Activated T-helper 9 cell treated with anti-CD3 and anti-CD28 coated beads, Interleukin-2, amount 50 U/mL, for 16 hours (primary cell): ENCODE measurements around the gene PHTF2.
"Not testable (repeated sequence)": the region's sequence is repeated elsewhere in the genome, so short reads cannot be mapped to it uniquely, and the experiment has no call there.

Source experiments
- DNase-seq: peaks from one replicate; pipeline ENCODE4 v3.0.0-alpha.2; 2020; ENCODE audit warnings: low read depth

PHTF2 gene

DNA sequence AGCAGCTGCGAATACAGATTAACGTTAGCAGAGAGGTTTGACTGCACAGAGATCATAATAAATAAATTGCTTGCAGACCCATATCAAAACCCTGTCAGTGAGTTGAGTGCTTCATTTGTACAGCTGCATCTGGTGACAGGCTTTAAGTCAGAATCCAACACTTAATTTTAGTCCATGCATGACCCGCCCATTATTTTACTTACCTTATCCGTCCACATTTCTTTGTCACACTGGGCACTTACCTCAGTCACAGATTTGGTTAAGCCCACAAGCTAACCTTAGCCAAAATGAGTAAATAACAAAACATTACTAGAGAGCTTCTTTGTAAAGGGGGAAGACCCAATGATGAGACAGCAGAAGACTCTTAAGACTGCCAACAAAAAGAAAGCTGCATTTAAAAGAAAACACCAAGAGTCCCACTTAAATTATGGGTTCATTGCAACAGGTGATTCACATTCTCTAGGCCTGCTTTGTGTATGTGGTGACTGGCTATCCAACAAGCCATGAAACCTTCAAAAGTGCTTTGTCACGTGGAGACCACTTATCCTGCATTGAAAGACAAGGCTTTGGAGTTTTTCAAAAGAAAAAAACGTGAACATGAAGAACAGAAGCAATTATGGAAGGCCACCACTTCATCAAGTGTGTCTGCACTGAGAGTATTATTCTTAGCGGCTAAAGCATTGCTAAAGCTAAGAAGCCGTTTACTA, 32.2 kb downstream of the PHTF2 start:
- DNase-seq, result no peak

DNA sequence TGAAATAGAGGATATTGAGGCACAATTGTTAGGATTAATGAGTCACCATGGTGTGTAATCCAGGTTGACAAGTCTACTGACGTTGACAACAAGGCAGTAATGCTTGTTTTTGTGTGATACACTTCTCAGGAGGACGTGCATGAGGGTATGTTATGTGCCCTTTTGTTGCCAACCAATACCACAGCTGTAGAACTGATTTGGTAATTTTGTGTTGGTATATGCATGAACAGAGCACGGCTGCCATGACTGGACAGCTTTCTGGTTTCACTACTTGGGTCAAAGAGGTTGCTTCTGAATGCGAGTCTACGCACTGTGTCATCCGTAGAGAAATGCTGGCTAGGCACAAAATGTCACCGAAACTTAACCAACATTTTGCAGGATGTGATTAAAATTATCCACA, 32.9 kb downstream of the PHTF2 start:
- DNase-seq, result peak; percentile 19

DNA sequence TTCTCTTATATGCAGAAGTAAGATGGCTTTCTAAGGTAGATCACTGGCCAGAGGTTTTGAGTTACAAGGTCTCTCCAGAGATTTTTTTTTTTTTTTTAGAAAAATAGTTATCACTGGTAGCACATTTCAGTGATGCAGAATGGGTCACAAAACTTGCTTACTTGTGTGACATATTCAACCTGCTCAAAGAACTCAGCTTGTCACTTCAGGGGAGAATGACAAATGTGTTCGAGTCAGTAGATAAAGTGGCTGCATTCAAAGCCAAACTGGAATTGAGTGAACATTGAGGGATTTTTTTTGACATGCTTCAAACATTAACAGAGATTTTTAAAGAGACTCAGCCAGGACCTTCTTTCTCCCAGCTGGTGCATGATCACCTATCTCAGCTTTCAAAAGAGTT, 33.4 kb downstream of the PHTF2 start:
- no peak for DNase-seq

DNA sequence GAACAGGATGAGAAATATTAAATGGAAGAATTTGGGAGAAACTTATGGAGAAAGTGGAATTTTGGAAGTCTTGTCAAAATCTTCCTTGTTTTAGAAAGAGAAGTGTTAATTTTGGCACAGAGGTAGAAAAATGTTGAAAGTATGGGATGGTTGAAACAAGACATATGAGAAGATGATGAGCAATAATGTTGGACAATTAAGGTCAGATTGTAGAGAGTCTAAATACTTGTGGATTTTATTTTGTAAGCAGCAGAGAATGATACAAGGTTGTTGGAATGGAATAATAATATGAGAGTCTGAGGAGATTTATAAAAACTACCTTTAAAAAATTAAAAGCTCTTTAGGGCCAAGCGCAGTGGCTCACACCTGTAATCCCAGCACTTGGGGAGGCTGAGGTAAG, 34.6 kb downstream of the PHTF2 start:
- DNase-seq, result no peak

DNA sequence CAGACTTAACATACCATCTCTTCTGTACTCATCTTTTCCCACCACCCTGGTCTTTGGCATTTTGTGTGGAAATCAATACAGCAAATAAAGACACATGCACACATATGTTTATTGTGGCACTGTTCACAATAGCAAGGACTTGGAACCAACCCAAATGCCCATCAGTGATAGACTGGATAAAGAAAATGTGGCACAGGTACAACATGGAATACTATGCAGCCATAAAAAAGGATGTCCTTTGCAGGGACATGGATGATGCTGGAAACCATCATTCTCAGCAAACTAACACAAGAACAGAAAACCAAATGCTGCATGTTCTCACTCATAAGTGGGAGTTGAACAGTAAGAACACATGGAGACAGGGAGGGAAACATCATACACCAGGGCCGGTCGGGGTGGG, 37.9 kb downstream of the PHTF2 start:
- not testable (repeated sequence) for DNase-seq

DNA sequence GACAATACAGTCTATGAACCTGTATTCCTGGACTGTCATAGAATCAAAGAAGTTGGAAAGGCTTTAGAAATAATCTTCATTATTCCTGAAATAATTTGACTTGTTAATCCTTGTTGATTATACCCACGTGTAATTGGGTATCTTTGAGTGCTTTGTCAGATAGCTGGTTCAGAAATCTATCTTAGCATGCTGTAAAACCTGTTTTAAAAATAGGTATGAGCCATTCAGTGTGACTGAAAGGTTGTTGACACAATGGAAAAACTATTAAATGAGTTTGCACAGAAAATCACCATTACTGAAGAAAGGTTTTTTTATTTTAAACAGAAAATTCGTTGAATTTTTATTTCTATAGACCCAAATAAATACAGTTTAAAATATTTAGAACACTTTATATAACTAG, 38.7 kb downstream of the PHTF2 start:
- DNase-seq, result no peak

DNA sequence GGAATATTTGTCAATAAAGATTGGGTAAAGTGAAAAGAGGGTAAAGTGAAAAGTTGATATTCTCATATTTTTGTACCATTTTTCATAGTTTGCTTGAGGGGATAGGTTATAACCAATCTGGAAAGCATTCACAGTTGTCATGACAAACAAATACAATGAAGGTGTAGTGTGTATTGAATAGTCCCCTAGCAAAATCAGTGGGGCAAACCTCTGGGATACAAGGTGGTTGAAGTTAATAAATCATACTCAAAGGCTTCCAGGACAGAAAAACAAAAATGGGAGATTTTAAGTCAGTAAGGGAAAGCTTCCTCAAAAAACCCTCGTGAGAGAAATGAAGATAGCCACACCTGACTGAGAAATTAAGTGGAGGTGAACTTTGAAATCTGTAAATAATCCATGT, 39.4 kb downstream of the PHTF2 start:
- no peak for DNase-seq

DNA sequence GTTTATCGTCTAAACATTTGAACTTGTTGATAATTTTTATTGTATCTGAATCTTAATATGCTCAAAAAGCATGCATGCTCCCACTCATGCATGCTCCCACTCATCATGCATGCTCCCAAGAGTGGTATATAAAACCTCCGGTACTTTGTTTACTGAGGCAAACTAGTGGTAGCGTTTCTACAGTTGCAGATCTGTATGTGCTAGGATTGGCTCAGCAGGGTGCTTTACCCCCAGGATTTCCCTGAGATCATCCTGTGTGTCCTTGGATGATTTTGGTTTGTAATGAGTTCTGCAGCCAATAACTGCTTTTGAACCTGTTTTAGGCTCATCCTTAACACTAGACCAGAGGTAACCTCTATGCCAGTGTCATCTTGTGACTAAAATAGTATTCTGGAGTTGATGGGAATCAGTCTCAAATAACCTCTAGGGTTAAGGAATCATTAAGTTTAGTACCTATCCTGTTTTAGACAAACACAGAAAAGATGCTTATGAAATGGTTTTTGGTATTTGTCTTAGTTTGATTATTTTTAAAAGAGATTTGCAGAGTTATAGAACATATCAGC, 40.4 kb downstream of the PHTF2 start:
- DNase-seq, result no peak

DNA sequence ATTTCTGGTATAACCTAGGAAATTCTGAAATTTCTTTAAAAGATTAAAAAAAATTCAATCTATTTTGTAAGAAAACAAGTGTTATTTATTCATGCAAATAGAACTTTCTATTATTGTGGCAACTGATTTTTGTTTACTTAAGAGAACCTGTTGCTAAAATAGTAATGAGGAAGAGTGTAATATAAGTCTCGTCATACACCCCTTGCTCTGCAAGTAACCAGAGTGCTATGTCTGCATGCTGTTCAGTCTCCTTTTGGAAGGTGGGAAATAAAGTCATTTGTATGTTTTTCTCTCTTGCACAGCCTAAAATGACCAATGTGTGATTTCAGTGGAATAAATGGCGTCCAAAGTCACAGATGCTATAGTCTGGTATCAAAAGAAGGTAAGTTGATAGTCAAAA, 41.3 kb downstream of the PHTF2 start:
- DNase-seq, result no peak

DNA sequence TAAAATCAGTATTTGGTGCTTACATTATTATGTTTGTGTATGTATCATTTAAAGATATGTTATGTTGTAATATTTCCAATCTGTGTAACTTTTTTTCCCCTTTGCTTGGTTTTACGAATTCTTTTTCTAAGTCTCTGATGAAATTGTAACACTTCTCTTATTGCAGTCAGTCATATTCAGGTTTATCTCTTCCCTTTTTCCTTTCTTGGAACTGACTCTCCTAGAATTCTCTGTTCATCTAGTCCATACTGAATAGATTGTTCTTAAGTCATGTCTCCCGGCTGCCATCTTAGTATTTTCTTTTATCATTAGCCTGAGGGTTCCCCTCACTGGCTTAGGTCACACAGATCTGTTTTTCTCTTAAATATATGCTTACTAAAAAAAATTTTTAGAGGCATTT, 44.6 kb downstream of the PHTF2 start:
- no peak for DNase-seq

DNA sequence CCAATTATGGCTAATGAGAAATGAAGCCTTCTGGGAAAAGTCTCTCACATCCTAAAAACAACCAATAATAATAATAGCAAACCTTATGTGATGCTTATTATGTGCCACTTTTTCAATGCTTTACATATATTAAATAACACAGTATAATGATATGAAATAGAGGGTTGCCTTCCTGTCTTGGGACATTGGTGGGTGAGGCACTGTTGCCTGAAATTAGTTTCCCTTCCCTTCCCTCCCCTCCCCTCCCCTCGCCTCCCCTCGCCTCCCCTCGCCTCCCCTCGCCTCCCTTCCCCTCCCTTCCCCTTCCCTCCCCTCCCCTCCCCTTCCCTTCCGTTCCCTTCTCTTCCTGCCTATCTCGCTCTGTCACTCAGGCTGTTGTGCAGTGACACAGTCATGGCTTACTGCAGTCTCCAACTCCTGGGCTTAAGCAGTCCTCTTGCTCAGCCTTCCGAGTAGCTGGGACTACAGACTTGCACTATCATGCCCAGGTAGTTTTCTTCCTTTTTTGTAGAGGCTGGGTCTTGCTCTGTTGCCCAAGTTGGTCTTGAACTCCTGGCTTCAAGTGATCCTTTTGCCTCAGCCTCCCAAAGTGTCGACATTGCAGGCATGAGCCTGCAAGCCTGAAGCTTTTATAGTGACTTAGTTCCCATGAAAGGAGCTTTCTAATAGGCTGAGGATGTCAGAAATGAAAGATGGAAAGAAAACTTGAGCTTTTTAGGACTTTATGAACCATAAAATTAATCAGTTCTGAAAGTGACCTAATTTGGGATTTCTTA, 47.9 kb downstream of the PHTF2 start:
- DNase-seq, result no peak

DNA sequence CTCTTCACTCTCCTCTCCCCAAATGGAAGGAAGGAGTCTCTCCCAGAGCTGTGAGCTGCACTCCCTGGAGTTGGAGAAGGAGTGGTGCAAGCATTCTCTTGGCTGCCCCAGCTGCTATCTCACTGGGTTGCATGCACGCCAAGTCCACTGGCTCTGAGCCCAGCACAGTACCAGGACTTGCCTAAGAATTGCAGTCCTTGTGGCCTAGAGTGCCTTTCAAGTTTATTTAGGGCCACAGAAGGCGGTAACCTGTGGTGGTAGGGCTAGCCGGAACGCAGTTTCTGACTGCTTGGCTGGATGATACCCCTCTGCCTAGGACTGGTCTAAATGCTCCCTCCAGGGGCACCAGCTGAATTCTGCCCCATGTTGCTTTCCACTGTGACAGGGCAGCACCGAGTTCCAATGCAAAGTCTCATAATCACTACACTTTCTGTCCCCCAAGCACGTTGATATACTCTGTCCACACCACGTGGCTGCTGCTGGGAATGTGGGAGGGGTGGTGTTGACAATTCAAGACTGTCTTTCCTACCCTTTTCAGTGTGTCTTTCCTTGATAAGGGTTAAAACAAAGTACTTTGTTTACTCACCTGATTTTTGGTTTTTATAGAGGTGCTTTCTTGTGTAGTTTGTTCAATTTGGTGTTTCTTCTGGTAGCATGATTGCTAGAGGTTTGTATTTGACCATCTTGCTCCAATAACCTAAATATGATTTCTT, 57.0 kb downstream of the PHTF2 start:
- DNase-seq, result no peak

DNA sequence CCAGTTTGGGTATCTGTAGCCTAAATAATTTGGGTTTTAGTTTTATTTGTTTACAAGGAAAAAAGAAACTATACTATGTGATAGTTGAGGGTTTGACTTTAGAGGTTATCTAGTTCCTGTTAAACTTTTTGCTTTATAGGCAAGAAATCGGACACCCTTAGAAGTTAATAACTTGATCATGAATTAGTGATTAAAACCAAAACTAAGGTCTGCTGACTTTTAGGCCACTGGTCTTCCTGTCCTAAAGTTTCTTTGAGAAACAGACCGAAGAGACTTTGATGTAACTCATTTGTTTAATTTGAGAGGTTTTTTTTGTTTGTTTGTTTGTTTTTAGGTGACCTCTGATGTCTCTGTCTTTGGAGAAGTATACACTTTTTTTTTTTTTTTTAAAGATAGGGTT, 59.7 kb downstream of the PHTF2 start:
- DNase-seq, result no peak

DNA sequence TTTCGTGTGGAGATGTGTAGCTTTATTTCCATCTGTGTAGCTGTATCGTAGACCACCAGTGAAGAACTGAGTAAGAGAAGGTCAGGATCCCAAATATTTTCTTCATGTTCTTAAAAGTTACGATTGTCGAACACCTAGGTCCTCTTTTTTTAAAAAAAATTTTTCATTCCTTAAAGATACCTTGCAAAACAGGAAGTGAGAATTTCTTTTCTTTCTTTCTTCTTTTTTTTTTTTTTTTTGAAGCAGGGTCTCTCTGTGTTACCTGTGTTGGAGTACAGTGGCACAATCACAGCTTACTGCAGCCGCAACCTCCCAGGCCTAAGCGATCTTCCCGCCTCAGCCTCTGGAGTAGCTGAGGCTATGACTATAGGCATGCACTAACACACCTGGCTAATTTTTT, 60.8 kb downstream of the PHTF2 start:
- no peak for DNase-seq

DNA sequence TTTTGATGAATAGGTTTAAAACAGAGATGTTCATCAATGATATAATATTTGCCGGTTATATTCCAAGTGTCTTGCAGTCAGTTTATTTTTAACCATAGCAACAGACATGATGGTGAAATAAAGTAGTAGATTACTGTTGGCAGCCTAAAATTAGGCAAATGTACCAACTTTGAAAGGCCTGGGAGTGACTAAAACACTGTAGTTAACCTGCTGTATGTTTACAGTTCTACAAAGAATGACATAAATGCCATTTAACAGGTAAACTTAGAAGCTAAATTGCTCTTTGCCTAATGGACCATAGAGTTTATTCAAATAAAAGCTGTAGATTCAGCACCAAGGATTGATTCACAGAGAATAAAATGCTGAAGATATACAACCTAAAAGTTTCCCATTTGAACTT, 64.1 kb downstream of the PHTF2 start:
- DNase-seq, result no peak

DNA sequence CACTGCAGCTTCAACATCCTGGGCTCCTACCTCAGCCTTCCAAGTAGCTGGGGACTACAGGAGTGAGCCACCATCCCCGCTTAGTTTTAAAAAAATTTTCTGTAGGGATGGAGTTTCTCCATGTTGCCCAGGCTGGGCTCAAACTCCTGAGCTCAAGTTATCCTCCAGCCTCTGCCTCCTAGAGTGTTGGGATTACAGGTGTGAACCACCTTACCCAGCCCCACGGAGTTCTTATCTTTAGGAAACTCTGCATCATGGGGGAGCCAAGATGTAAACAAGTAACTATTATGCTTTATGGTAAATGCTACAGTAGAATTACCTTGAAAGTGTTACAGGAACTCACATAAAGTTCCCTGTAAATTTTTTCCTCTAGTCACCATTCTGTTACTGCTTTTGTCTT, 65.3 kb downstream of the PHTF2 start:
- no peak for DNase-seq

DNA sequence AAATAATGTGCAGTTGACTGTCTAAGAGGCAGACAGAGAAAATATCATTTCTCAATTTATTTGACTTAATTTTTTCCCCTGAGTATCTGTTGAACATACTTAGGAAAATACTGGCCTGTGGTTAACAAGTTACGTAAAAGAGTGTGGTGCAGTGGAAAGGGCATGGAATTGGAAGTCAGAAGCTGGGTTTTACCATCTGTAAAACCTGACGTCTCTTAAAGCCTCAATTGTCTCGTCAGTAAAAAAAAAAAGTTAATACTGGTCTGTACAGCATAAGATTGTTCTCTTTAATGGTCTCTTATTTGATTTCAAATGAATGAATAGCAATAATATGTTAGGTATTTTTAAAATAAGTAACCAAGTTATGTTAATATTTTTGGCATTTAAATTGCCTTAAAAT, 67.8 kb downstream of the PHTF2 start:
- DNase-seq, result no peak

DNA sequence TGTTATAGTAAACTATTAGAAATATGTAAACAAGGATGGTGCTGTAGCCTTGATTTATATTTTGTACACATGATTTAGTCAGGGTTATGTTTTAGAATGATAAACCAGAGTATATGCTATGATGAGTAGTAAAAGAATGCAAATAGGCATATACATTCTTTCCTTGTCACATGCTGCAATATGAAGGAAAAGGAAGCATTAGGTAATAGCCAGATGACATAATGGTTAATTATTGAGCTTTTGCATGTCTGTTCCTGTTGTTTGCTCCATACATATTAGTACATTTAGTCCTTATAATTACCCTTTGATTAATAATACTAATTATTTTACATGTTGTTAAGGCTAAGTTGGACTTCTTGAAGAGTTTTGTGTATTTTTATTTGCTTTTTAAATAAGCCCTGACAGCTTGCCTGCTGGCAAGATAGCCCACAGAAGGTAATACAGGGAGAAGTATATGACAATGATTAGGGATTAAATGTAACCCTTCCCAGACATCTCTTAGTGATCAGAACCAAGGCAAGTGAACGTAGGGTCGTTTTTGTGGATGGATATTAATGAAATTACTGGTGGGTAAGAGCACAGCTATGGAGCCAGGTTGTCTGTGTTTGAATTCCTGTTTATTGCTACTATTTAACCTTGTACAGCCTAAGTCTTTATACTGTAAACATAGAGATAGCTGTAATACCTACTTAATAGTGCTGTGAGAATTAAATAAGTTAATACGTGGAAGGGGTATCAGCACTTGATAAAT, 68.4 kb downstream of the PHTF2 start:
- DNase-seq, result no peak

DNA sequence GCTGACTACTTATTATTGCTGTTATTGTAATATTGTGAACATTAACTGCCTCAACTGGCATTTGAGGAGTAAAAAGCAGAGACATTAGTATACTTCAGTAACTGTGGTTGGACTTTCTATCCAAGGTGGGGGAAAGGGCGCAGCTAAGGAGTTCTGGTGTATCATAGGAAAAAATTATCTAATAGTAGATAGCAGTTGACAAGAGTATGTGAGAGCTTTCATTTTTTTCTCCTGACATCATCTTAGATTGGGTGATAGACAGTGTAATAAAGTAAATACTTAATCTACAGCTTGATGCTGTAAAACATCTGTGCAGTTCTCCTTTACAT, 68.9 kb downstream of the PHTF2 start:
- no peak for DNase-seq

DNA sequence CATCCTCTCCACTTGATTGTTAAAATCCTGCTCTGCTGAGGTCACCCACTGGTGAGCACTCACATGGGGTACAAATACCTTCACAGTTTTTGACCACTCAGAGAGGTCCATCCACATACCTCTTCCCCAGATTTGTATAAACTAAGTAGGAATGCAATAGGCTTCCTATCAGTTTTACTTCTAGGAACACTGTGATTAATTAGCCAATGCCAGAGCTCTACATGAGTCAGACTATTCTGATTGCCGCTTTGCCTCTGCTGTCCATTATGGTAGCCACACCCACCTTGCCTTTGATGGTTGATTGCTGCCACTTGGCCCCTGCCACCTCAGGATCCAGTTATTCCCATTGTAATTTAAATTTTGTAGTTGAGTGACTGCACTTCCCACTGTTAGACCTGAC, 73.7 kb downstream of the PHTF2 start:
- not testable (repeated sequence) for DNase-seq

DNA sequence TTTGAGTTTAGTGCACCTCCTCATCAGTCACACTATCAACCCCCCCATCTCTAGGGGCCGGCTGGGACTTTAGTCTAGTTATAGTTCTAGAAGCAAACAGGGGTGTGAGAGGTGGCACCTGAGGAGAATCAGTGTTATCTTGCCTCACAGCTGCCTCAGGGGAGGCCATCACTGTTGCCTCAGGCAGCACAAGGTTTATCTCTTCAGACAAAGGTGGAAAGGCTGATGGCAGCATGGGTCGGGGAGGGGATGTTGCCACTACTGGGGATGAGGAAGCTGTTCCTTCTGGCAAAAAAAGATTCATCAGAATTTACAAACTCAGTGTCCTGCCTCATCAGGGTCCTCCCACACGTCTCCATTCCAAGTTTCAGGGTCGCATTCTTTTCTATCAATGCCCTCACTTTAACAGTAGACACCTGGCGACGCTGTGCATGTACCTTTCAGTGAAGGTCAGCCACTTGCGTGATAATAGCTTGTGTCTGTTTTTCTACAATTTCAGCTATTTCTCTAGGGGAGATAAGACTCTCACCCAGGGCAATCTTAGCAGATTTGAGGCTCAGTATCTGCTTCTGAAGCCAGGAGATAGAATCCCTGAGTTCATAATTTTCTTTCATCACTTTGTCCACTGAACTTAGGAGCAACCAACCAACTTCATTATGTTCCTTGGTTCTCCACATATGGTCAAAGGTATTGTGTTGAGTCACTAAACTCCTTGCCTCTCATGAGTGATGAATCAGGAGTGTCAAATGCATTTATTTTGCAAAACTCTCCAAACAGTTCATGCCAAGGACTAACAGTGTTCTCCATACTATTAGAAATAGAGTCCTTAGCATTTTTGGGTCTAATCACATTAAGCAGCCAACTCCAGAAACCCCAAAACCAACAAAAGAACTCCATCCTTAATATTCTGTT, 75.1 kb downstream of the PHTF2 start:
- not testable (repeated sequence) for DNase-seq
